AML-193 (cell line): ENCODE data around the gene LEAP2.
A peak's percentile ranks its signal among the peaks of the same experiment; 100 is the strongest.

ENCODE experiments used
- DNase-seq, 2 experiments: peaks; one replicate each; lab custom pipeline; 2025; lab: John Stamatoyannopoulos, UW

LEAP2 gene

GRCh38 chr5:132877938-132878337 lies 4.5 kb downstream of the LEAP2 start:
- DNase-seq = no peak

GRCh38 chr5:132883261-132883834 lies 9.9 kb downstream of the LEAP2 start:
- peak; percentile 73 to 78 for DNase-seq

- DNase-seq = no peak
Measured at GRCh38 chr5:132884548-132884947, 11.1 kb downstream of the LEAP2 start.

- DNase-seq = no peak
Measured at GRCh38 chr5:132886064-132886823, 12.8 kb downstream of the LEAP2 start.

- DNase-seq = no peak
Measured at GRCh38 chr5:132887283-132887682, 13.8 kb downstream of the LEAP2 start.

- DNase-seq = no peak
Measured at GRCh38 chr5:132889501-132889900, 16.0 kb downstream of the LEAP2 start.

- no peak for DNase-seq
Measured at GRCh38 chr5:132890817-132891216, 17.3 kb downstream of the LEAP2 start.

GRCh38 chr5:132895719-132896305 lies 22.3 kb downstream of the LEAP2 start:
- no peak for DNase-seq

- DNase-seq = no peak
Measured at GRCh38 chr5:132896685-132897084, 23.2 kb downstream of the LEAP2 start.

- no peak for DNase-seq
Measured at GRCh38 chr5:132898094-132898493, 24.6 kb downstream of the LEAP2 start.

GRCh38 chr5:132901036-132901435 lies 27.6 kb downstream of the LEAP2 start:
- DNase-seq = no peak

- no peak for DNase-seq
Measured at GRCh38 chr5:132901730-132902129, 28.3 kb downstream of the LEAP2 start.

GRCh38 chr5:132905938-132906337 lies 32.5 kb downstream of the LEAP2 start:
- DNase-seq = no peak

- no peak for DNase-seq
Measured at GRCh38 chr5:132907161-132907560, 33.7 kb downstream of the LEAP2 start.

GRCh38 chr5:132909702-132910101 lies 36.2 kb downstream of the LEAP2 start:
- DNase-seq = no peak

GRCh38 chr5:132915681-132916080 lies 42.2 kb downstream of the LEAP2 start:
- DNase-seq = no peak

GRCh38 chr5:132916086-132916485 lies 42.6 kb downstream of the LEAP2 start:
- no peak for DNase-seq
